GM12874 (cell line): Measurements from ENCODE around the gene LHFPL3.

ENCODE experiments used
- TF ChIP-seq, protein P1 (sequence below): IDR thresholded peaks from 2 replicates; pipeline ENCODE4 v1.5.1; 2011; ENCODE audit warnings: low read depth, mild to moderate bottlenecking, control low read depth, low read length, moderate library complexity; ENCODE audit not compliant: insufficient read depth

The LHFPL3 gene

GRCh38 chr7:104442481-104442880, 114.1 kb downstream of the LHFPL3 start:
- TF ChIP-seq, protein P1, sequence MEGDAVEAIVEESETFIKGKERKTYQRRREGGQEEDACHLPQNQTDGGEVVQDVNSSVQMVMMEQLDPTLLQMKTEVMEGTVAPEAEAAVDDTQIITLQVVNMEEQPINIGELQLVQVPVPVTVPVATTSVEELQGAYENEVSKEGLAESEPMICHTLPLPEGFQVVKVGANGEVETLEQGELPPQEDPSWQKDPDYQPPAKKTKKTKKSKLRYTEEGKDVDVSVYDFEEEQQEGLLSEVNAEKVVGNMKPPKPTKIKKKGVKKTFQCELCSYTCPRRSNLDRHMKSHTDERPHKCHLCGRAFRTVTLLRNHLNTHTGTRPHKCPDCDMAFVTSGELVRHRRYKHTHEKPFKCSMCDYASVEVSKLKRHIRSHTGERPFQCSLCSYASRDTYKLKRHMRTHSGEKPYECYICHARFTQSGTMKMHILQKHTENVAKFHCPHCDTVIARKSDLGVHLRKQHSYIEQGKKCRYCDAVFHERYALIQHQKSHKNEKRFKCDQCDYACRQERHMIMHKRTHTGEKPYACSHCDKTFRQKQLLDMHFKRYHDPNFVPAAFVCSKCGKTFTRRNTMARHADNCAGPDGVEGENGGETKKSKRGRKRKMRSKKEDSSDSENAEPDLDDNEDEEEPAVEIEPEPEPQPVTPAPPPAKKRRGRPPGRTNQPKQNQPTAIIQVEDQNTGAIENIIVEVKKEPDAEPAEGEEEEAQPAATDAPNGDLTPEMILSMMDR: no peak

DNA sequence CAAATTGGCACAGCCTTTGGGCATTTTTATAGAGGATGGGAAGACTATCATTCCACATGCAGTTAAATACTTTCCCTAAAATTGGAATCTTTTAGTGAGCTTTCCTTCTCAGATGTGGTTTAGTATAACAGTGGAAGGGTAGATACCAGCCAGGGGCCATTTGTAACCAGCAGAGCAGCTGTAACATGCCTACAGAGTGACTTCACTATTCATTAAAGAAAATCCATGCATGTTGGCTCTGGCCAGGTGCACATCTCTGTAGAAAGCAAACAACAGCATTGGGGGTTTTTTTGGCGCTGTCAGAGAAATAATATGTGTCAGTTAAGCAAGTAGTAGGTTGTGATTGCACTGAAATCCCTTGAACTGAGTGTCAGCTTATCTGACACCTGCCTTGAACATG, 115.6 kb downstream of the LHFPL3 start:
- TF ChIP-seq, protein P1: no peak

DNA sequence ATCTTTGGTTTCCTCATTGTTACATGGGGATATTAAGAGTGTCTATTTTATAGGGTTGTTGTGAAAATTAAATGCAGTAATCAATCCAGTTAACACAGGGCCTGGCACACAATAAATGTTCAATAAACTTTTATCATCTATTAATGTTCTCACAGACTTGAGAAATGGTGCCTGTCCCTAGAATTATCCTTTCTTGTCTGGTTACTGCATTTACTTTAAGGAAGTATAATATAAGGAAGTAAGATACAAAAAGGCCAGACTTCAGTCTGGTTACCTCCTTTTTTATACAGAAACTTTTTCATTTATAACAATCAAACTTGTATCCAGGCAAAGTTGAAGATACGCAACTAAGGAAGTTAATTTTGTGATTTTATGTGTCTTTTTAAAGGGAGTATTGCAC, 117.0 kb downstream of the LHFPL3 start:
- TF ChIP-seq, protein P1: no peak

DNA sequence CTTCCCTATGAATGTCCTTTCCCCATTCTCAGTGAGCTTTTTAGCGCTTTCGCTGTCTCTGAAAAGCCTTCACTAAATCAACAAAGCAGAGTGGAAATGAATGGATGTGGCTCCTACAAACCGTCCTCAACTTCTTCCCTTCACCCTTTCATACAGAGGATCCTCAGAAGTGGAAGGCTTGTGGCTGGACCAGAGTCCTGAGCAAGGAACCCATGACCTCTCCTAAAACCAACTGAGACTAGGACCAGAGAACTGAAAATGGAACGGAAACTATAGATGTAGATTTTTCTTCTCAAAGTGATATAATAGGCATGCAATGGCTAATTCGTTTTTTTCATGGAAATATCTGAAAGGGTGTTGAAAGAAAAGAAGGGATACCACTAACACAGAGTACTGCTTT, 122.5 kb downstream of the LHFPL3 start:
- TF ChIP-seq, protein P1: no peak

DNA sequence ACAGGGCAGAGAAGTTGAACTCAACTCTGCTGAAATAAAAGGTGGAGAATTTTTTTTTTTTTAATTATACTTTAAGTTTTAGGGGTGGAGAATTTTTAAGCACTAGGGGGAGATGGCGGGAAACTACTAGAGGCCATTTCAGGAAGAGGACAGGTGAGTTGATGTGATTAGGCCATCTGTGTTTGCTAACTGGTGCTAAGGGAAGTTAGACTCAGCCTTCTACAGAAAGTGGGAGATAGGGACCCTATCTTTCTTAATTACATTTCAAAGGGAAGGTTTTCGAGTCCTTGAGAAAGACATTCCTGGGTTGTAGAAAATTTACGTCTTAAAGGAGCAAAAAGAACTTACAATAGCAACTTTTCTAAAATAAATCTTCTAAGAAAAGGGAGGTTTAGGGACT, 124.8 kb downstream of the LHFPL3 start:
- TF ChIP-seq, protein P1: no peak

DNA sequence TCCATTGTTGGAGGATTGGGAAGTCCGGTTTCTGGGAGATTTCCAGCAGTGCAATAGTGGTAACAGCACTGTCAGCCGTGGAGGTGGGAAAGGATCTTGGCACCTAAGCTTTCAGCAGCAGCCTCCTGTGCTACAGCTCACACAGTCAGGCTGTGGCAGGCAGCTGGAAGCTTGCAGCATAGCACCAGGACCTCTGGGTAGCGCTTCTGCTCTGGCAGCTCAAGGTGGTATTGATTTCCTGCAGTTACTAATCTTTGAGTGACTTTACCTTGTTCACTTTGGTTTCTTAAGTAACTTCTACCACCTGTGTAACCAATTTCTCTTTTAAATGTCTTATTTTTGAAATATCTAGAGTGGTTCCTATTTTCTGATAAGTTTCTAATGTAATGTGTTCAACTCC, 130.5 kb downstream of the LHFPL3 start:
- TF ChIP-seq, protein P1: no peak

DNA sequence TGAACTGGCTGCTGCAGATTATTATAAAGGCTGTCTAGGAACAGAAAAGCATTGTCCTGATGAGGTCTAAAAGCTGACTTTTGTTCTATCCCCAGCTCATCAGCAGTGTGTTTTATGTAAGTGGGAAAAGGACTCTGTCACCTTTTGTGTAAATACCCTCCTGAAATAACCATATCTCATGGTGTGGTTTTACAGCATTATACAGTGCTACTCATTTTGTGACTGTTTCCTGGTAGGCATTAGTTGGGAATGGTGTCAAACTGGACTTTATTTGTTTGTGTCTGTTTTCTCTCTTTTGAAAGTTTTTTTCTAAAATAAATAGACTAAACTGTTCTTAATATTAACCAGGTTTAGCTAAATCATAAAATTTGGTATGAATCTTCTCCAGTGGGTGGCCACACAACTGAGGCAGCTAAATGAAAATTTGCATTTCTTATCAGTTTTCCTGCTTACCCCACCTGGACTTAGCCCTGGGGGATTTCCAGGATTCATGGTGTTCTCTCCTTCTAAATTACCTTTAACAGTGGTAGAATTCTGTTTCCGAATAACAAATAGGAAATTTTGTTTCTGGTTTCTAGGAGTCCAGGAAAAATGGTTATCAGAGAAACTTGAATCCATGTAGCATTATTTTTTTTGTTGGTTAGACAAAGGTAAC, 140.9 kb downstream of the LHFPL3 start:
- TF ChIP-seq, protein P1: no peak
